HG03060 (cell line): ENCODE results near the gene NIT1.
"Not testable (repeated sequence)": the region's sequence is repeated elsewhere in the genome, so short reads cannot be mapped to it uniquely, and the experiment has no call there.

Source experiments
- ATAC-seq: cut with Tn5 transposase; IDR thresholded peaks from one replicate; pipeline ENCODE4 v1.9.1; 2021; ENCODE audit warnings: low read depth, moderate number of reproducible peaks; ENCODE audit not compliant: unreplicated experiment

The NIT1 gene

DNA sequence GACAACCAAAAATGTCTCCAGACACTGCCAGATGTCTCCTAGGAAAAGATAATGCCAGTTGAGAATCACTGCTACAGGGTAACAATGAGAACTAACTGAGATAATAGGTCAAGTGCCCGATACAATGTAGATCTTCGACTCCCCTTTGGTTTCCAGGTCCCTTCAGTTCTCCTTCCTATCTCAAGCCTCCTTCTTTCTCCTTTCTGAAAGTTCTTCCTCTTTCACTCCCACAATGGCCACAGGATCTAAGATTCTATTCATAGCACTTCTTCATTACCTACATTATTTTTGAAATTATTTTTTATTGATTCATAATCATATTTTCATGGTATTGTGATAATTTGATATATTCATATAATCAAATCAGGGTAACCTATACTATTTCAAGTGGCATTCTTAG lies 6.4 kb upstream of the NIT1 start:
- no peak for ATAC-seq

- ATAC-seq = no peak
Observed at GRCh38 chr1:161113915-161114314, 4.0 kb upstream of the NIT1 start.

GRCh38 chr1:161114556-161114955 lies 3.3 kb upstream of the NIT1 start:
- ATAC-seq = no peak

DNA sequence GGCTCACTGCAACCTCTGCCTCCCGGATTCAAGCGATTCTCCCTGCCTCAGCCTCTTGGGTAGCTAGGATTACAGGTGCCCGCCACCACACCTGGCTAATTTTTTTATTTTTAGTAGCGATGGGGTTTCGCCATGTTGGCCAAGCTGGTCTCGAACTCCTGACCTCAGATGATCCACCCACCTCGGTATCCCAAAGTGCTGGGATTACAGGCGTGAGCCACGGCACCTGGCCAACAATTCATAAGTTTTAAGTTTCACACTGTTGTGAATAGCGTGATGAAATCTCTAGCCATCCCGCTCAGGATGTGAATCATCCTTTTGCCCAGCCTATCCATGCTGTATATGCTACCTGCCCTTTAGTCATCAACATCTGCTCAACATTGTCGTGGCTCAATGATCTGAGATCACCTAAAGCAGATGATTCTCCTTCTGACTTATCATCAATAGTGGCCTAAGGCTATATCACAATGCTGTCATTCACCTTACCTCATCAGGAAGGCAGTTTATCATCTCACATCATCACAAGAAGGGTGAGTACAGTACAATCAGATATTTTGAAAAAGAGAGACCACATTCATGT lies 2.7 kb upstream of the NIT1 start:
- ATAC-seq = no peak

- ATAC-seq = not testable (repeated sequence)
Observed at GRCh38 chr1:161115961-161116360, 1.9 kb upstream of the NIT1 start.

- ATAC-seq = no peak
Observed at GRCh38 chr1:161119092-161119903, 1.4 kb downstream of the NIT1 start.

DNA sequence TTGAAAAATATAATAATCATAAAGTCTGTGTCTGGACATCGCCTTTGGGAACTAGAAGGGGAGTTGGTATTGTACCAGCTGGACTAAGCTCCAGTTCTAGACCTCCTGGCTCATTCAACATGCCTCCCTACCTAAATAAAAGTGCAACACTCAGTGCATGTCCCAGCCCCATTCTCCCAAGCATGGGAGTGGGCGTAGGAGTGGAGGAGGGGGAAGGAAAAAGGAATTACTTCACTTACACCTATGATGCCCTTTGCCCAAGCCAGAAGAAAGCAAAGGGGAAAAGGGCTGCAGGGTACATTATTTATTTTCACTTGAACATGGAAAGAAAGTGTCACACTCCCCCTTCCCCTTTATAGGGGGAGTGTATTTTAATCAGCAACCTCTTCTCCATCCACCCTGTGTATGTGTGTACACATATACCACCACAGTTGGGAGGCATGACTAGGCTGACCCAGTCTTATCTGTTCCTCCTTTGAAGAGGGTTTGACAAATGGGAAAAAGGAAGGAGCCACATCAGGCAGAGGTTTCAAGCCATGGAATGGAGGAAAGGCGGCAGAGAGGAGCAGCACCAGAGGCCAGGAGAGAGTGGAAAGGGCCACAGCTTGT lies 3.2 kb downstream of the NIT1 start:
- no peak for ATAC-seq

GRCh38 chr1:161121834-161122233 lies 3.9 kb downstream of the NIT1 start:
- ATAC-seq = no peak

DNA sequence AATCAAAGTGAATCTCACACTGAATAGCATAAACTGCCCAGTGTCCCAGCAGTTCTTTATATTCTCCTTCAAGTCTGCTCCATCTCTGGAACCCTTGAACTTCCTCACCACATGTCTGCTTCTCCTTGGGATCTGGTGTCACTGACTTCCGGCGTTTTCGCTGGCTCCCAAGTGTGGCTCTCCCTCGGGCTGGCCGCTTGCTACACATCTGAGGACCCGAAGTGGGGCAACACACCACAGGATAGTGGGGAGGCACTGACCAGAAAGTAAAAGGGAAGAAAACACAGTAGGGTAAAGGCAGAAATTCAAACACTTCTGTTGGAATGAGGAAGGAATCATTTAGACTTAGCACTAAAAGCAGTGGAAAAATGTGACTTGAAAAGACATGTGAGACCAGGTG lies 5.1 kb downstream of the NIT1 start:
- ATAC-seq = no peak

GRCh38 chr1:161127649-161128048 lies 9.7 kb downstream of the NIT1 start:
- ATAC-seq = no peak

- no peak for ATAC-seq
Observed at GRCh38 chr1:161128591-161129420, 10.9 kb downstream of the NIT1 start.

DNA sequence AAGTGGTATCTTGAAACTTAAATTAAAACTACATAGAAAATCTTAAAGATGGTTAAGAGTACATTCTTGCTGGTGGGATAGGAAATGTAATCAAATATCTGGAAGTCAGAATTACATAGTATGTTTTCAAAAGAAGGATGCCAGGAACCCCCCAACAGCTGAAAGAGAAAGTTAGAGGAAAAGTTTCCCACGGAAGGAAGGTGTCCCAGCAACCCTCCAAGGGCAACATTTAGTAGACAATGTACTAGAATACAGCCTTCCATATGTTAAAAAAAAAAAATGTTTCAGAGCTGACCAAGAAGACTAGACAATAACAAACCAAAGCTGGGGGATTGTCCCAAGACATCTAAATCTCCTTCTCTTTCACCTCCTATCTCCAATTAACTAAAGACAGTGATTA lies 12.4 kb downstream of the NIT1 start:
- no peak for ATAC-seq

DNA sequence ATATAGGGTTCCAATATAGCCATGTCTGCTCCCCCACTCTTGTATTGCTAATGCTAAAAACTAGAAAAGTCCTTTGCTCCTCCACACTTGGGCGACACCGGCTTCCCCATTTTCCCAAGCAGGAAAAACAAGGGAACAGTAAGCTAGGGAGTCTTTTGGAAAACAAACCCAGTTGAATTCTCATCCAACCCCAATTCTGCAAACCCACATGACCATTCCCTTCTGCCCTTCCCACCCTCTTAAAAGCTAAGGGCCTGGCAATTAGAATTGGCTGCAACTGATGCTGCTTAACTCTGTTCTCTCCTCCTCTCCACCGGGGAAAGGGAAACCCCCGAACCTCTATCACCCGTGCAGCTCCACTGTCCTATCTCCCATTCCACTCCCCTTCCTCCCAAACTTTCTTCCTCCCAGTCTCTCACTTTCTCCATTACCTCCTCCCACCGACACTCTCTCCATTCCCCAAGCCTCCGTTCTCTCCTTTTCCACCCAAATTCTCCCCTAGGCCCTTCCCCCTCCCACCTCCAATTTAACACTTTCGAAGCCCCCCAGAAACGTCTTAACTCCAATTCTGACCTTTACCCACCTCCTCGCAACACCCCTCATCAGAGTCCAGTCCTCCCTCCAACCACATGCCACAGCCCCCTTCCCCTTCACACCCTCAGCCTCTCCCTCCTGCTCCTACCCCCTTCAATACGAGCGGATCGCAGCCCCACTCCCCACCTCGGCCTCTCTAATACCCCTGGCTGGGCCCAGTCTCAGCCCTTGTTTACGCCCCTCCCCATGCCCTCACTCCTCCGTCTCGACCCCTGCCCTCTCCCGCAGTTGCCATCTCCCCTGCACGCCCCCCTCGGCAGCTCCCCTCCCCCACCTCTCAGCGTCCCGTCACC lies 13.9 kb downstream of the NIT1 start:
- no peak for ATAC-seq

DNA sequence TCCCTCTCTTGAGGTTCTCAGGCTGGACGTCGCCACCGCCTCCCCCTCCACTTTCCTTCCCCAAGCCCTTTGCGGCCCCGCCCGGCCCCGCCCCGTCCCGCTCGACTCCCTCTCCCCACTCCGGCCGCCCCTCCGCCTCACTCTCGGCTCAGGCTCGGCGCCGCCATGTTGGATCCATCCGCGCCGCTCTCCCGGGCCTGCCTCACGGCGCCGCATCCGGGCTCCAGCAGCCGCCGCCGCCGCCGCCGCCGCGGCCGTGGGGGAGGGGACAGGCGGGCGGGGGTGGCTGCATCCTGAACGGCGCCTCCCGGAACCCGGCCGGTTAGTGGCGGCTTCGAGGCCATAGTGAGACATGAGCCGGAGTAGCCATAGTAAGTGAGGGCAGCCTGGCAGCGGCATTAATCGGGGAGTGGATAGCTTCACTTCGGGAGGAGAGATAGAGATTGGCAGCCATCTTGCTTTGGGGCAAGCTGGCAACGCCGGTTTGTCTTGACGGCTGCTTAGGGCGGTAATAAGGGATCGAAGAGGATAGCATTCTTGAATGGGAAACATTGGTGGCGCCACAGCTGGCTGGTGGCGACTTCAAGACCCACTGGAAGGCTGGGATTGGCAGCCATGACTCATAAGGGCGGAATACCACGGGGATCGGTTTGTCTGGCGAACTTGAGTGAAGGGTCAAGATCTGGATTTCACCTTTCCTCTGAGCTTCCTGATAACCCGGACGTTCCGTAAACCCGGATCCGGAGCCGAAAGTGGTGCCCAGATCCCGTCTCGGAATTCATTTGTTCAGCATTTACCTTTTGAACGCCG lies 14.7 kb downstream of the NIT1 start, which contains the start of gene DEDD:
Gene DEDD, minus strand, starts transcription at position 258 of the 810 bp plus-strand sequence. CDS start 8,205 bp downstream, outside the sequence.
- ATAC-seq = peak; percentile 84

GRCh38 chr1:161133220-161133740 lies 15.4 kb downstream of the NIT1 start:
- ATAC-seq = no peak

GRCh38 chr1:161137881-161138280 lies 20.0 kb downstream of the NIT1 start:
- ATAC-seq = no peak

- ATAC-seq = no peak
Observed at GRCh38 chr1:161138431-161138830, 20.5 kb downstream of the NIT1 start.

- ATAC-seq = no peak
Observed at GRCh38 chr1:161139766-161140165, 21.9 kb downstream of the NIT1 start.
